HG03280 (cell line): ENCODE results near the gene GEMIN7.

Source experiments
- ATAC-seq: cut with Tn5 transposase; IDR thresholded peaks from one replicate; pipeline ENCODE4 v1.9.1; 2021; ENCODE audit warnings: mild to moderate bottlenecking, moderate library complexity; ENCODE audit not compliant: unreplicated experiment

Gene GEMIN7

GRCh38 chr19:45059258-45059965 is 19.6 kb upstream of the GEMIN7 start:
- peak; percentile 62 for ATAC-seq

- ATAC-seq: no peak
Observed at GRCh38 chr19:45061965-45062364, 17.1 kb upstream of the GEMIN7 start.

GRCh38 chr19:45063851-45064801 is 14.9 kb upstream of the GEMIN7 start:
- no peak for ATAC-seq

GRCh38 chr19:45066921-45067661 is 12.0 kb upstream of the GEMIN7 start:
- ATAC-seq: no peak

- no peak for ATAC-seq
Observed at GRCh38 chr19:45068041-45068440, 11.0 kb upstream of the GEMIN7 start.

- ATAC-seq: no peak
Observed at GRCh38 chr19:45069056-45069455, 10.0 kb upstream of the GEMIN7 start.

- no peak for ATAC-seq
Observed at GRCh38 chr19:45070214-45070613, 8.8 kb upstream of the GEMIN7 start.

GRCh38 chr19:45070861-45071544 is 8.1 kb upstream of the GEMIN7 start:
- no peak for ATAC-seq

- no peak for ATAC-seq
Observed at GRCh38 chr19:45071545-45071938, 7.5 kb upstream of the GEMIN7 start.

GRCh38 chr19:45071969-45072790 is 6.9 kb upstream of the GEMIN7 start:
- ATAC-seq: no peak

- ATAC-seq: no peak
Observed at GRCh38 chr19:45074744-45075300, 4.2 kb upstream of the GEMIN7 start.

- ATAC-seq: peak; percentile 50
Observed at GRCh38 chr19:45075301-45076028, 3.6 kb upstream of the GEMIN7 start.

- peak; percentile 40 for ATAC-seq
Observed at GRCh38 chr19:45076029-45076850, 2.8 kb upstream of the GEMIN7 start, which contains the start of gene ZNF296. ZNF296 (minus strand) TSS chr19:45076478; CDS start chr19:45076373, 105 bp downstream.

- ATAC-seq: no peak
Observed at GRCh38 chr19:45076851-45077730, 2.0 kb upstream of the GEMIN7 start.

GRCh38 chr19:45078390-45079062 is 534 bp upstream of the GEMIN7 start:
- ATAC-seq: no peak

GRCh38 chr19:45079911-45080370 is 881 bp downstream of the GEMIN7 start:
- ATAC-seq: no peak
